GM21381 (cell line): ENCODE data around the gene DIS3L.
A peak's percentile ranks its signal among the peaks of the same experiment; 100 is the strongest.
"Not testable (repeated sequence)": the region's sequence is repeated elsewhere in the genome, so short reads cannot be mapped to it uniquely, and the experiment has no call there.

Experiments
- ATAC-seq: cut with Tn5 transposase; IDR thresholded peaks from one replicate; pipeline ENCODE4 v1.9.1; 2021; ENCODE audit warnings: mild to moderate bottlenecking, moderate library complexity; ENCODE audit not compliant: unreplicated experiment

DIS3L gene

DNA sequence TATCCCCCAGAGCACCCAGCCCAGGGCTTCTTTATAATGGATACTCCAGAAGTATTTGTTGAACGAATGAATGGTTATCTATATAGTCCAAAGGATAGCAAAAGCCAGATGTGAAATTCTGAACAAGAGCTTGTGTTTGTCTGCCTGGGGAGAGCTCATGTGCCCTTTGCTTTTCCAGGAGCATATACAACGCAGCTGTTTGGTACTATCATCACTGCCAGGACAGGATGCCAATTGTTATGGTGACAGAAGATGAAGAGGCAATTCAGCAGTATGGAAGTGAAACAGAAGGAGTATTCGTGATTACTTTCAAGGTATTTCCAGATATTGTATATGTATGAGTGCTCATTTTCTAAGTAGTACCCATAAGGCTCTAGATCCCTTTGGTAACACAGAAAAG lies 15.2 kb downstream of the DIS3L start:
- no peak for ATAC-seq

DNA sequence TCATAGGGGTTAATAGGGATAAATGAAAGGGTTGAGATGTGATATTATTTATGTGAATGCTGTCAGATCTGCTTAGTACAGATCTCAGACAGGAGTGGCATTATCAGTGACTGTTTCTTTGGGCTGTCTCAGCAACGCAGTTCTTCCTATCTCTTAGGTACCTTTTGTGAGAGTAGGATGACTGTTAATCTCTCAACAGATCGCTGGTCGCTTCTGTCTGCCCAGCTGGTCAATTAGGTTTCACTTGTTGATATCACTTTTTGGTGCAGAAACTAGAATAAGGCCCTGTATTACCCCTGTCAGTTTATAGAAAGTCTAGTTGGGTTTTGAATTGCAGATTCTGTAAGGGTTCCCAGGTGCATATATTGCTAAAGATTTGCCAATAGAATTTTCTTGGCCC lies 16.5 kb downstream of the DIS3L start:
- ATAC-seq, result no peak

DNA sequence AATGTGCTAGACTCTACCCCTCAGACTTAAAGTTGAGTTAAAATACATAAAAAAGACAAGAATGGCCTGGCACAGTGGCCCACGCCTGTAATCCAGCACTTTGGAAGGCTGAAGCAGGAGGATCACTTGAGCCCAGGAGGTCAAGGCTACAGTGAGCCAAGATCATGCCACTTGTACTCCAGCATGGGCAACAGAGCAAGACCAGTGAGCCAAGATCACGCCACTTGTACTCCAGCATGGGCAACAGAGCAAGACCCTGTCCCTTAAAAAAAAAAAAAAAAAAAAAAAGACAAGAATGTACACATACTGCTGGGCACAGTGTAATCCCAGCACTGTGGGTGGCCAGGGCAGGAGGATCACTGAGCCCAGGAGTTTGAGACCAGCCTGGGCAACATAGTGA lies 17.4 kb downstream of the DIS3L start:
- no peak for ATAC-seq

DNA sequence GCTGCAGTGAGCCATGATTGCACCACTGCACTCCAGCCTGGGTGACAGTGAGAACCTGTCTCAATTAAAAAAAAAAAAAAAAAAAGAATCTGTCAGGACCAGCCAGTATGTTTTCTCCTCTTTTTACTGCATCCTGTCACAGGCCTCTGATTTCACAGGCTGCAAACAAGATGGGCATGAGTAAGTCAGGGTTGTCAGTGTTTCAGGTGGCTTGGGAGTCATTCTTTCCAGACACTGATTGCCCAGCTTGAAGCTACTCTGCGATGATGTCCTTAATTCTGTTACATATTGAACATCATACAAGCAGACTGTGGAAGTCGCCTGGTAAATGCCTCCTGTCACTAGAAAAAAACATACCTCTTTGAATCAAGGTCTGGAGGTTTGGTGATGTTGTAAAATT lies 18.8 kb downstream of the DIS3L start:
- no peak for ATAC-seq

DNA sequence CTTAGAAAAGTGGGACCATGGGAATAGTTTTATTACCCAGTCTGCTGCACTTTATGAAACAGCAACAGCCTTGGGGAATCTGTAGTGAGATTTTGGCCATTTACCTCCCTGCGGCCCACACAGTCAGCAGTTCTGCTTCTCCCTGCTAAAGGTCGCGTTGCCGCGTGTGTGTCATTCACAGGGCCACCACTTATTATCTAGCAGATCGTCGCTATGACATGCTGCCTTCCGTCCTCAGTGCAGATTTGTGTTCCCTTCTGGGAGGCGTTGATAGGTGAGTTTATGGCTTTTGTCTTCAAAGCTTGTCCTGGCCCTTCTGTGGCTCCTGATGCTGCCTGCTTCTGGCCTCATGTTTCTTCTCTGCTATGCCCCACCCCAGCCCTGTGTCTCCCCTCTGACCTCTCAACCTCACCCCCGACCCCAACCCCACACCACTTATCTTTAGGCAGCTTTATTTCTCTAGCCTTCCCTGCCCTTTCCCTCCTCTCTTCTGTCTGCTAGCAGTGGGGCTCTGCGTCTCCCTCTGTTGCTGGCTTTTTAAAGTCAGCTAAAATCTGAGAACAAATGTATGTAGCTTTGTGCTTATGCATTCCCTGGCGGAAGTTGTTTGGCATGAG lies 30.1 kb downstream of the DIS3L start:
- ATAC-seq, result no peak

DNA sequence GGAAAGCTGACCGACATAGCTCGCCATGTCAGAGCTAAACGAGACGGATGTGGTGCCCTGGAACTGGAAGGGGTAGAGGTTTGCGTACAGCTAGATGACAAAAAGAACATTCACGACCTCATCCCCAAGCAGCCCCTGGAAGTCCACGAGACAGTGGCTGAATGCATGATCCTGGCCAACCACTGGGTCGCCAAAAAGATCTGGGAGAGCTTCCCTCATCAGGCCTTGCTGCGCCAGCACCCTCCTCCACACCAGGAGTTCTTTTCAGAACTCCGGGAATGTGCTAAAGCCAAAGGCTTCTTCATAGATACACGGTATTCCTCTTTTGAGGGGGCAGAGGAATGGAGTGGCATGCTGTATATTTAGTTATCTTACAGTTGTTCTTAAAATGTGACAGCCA lies 32.7 kb downstream of the DIS3L start:
- ATAC-seq, result no peak

DNA sequence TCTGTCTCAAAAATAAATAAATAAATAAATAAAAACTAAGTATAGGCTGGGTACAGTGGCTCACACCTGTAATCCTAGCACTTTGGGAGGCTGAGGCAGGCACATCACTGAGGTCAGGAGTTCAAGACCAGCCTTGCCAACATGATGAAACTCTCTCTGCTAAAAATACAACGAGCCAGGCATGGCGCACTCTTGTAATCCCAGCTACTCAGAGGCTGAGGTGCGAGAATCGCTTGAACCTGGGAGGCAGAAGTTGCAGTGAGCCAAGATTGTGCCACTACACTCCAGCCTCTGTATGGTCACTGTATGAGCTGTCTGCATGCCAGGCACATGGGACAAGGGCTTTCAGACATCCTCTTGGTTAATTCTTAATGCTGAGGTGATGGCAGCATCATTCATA lies 34.4 kb downstream of the DIS3L start:
- no peak for ATAC-seq

DNA sequence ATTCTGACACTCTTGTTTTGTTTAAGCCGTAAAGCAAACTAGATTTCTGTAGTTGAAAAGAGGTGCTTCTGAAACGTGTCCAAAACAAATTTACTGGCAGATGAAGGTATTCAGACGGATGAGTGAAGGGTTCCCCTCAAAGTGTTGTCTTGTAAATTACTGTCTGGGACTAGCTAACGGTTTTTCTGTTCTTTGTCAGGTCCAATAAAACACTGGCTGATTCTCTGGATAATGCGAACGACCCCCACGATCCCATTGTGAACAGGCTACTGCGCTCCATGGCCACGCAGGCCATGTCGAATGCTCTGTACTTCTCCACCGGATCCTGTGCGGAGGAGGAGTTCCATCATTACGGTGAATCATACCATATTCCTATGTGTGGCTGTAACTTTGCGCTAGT lies 35.4 kb downstream of the DIS3L start:
- no peak for ATAC-seq

DNA sequence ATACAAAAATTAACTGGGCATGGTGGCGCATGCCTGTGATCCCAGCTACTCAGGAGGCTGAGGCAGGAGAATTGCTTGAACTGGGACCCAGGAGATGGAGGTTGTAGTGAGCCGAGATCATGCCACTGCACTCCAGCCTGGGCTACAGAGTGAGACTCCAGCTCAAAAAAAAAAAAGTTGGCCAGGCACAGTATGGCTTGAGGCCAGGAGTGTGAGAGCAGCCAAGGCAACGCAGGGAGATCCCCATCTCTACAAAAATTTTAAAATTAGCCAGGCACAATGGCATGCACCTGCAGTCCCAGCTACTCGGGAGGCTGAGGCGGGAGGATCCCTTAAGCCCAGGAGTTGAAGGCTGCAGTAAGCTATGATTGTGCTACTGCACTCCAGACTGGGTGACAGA lies 55.2 kb downstream of the DIS3L start:
- not testable (repeated sequence) for ATAC-seq

DNA sequence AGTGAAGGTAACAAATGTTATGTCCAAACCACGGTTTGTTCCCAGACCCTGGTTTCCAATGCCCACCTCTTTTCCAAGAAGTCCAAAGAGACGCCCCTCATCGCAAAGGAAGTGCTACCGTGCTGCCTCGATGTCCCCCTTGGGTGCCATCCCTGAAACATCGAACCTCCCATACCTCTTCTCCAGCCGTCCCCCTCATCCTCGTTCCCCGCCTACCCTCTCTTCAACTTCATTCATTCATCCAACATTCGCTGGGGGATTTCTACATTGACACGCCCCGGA lies 62.6 kb downstream of the DIS3L start:
- peak; percentile 6 for ATAC-seq

DNA sequence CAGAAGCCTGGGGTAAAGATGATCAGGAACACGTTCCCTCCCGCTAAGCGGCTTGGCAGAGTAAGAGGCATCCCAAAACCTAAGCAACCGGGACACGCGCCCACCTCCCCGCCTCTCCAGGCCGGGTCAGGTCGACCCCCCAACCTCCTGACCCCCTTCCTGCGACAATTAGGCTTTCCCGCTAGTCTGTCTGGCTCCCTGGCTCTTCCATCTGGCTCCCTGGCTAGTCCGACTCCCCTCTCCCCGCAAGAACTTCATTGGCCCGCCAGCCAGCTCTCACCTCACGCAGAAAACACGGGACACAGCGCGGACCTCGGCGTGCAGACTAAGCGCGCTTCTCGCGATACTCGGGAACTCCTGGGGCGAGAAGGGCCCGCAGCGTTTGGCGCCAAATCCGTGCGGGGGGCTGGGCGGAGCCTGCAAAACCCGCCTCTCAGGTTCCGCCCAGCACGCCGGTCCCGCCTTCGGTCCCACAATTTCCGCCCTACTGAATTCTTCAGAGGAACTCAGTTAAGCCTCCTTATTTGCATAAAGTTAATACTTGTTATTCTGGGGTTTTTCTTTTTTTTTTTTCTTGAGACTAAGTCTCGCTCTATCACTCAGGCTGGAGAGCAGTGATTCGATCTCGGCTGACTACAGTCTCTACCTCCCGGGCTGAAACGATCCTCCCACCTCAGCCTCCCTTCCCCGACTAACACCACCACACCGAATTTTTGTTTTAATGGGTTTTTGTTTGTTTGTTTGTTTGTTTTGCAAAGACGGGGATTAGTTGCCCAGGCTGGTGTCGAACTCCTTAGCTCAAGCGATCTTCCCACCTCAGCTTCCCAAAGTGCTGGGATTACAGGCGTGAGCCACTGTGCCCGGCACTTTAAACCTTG lies 63.2 kb downstream of the DIS3L start, which contains the start of gene TIPIN:
Gene TIPIN, minus strand, starts transcription at position 327 of the 878 bp plus-strand sequence. CDS start 3,738 bp downstream, outside the sequence.
- ATAC-seq, result peak; percentile 96

DNA sequence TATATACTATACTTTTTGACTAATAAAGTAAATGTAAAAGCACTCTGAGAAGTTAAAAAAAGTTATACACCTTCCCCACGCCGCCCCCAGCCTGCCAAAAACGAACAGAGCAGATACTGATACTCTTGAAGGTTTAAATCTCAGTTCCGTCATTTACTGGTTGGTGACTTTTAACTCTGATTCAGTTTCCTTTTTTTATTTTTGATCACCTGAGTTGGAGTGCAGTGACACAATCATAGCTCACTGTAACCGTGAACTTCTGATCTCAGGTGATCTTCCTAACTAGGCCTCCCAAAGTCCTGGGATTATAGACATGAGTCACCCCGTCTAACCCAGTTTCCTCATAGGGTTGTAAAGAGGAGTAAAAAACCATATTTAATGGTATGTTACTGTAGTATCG lies 66.4 kb downstream of the DIS3L start:
- no peak for ATAC-seq

DNA sequence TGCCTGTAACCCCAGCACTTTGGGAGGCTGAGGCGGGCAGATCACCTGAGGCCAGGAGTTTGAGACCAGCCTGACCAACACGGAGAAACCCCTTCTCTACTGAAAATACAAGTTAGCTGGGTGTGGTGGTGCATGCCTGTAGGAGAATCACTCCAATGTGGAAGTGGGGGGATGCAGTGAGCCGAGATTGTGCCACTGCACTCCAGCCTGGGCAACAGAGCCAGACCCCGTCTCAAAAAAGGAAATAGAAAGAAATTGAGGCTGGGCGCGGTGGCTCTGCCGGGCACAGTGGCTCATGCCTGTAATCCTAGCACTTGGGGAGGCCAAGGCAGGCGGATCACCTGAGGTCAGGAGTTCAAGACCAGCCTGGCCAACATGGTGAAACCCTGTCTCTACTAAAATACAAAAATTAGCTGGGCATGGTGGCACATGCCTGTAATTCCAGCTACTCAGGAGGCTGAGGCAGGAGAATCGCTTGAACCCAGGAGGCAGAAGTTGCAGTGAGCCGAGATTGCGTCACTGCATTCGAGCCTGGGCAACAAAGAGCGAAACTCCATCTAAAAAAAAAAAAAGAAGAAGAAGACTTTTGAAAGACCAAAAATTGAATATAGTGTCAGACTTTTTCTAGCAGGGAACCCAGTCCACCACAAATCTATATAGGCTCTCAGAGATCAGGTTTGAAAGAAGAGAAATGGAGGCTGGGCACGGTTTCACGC lies 68.5 kb downstream of the DIS3L start:
- ATAC-seq, result not testable (repeated sequence)

DNA sequence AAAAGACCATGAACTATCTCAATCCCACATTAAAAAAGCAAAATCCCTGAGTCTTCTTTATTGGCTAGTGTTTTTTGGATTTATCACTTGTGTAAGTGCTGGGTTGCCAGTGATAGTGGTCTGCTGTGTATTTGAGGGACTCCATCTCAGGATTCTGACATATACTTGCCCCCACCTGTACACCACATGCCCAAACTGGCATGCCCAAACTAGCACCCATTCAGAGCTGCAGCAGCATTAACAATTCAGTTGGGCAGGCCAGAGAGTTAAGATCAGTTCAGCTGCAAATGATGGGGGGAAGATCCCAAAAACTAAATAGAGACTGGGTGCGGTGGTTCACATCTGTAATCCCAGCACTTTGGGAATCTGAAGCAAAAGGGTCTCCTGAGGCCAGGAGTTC lies 69.4 kb downstream of the DIS3L start:
- no peak for ATAC-seq

DNA sequence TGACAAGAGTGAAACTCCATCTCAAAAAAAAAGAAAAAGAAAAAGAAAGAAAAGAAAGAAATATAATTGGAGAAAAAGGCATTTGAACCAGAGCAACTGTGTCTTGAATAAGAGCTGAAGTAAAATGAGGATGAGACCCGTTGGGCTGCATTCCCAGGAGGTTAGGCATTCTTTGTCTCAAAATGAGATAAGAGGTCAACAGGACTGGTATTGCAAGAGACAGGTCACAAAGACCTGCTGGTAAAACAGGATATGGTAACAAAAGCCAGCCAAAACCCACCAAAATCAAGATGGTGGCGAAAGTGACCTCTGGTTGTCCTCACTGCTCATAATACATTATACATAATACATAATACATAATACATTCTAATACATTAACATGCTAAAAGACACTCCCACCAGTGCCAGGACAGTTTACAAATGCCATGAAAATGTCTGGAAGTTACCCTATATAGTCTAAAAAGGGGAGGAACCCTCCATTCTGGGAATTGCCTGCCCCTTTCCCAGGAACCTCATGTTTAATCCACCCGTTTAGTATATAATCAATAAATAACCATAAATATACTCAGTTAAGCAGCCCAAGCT lies 71.7 kb downstream of the DIS3L start:
- no peak for ATAC-seq

DNA sequence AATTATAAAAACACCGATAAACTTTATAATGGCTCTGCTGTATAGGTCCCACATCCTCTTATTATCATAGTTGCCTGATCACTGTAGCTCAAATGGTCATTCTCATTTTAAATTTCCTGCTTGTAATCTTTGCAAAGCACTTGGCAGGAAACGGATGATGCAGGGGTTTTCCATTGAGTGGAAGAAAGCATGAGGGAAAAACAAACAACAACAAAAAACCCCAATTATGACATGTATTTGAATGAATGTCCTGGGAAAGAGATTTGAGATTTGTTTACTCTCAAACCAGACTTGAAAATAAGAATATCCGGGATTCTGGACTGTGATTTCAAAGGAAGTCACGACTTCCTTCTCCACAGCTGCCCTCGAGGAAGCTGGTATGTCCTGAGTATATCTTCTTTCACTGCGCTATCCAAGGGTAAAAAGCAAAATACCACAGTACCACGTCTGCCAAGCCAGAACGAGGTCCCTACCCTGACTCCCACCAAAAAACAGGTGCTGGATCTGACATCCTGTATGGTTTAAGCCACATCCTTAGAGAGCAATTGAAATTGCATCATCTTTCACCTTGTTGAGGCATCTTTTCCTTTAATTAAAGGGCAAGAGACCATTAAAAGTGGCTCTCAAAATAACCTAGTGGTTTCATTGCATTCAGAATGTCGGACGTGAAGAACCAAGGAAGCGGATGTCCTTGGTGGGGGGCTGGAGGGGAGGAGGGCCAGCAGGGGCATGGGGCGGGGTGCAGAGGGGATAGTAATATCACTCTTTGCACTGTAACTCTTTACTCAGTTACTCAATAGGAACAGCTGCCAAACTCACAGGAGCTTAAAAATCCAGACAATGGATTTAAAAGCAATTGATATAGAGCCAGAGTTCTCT lies 76.6 kb downstream of the DIS3L start:
- ATAC-seq, result no peak

DNA sequence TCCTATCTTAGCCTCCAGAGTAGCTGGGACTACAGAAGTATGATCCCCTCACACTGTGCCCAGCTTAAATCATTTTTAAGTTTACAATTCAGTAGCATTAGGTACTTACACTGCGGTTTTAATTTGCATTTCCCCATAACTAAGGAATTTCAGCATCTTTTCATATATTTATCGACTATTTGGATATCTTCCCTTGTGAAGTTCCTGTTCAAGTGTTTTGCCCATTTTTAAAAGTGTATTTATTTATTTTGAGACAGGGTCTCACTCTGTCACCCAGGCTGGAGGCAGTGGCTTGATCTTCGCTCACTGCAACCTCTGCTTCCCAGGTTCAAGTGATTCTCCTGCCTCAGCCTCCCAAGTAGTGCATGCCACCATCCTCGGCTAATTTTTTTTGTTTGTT lies 80.8 kb downstream of the DIS3L start:
- no peak for ATAC-seq

DNA sequence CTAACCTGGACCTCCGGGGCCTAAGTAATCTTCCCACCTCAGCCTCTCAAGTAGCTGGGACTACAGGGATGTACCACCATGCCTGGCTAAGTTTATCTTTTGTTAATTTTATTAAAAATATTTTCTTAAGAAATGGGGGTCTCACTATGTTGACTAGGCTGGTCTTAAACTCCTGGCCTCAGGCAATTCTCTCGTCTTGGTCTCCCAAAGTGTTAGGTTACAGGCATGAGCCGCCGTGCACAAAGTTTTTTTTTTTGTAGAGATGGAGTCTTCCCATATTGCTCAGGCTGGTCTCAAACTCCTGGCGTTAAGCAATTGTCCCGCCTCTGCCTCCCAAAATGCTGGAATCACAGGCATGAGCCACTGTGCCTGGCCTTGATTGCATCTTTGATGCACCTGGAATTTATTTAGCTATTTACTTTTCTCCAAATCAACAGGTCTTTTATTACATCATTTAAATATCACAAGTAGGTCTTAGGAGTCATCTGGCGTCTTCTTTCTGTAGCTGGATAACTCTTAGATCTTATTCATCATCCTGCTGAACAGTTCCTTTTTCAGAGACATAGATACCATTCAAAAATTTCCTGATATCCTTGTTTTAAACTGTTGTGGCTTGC lies 85.6 kb downstream of the DIS3L start:
- no peak for ATAC-seq

DNA sequence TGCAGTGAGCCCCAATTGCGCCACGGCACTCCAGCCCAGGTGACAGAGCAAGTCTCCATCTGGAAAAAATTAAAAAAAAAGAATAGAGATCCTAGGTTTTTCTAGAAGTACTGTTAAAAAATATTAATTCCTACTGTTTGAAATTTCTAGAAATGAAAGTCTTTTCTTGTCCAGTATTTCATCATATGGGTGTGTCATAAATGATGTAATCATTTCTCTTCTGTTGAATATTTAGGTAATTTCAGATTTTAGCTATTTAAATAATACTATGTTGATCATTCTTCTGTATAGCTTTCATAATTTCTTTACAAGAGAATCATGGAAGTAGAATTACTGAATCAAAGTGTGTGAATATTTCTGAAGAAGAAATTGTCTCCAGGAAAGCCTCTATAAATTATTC lies 88.0 kb downstream of the DIS3L start:
- ATAC-seq, result not testable (repeated sequence)
